Activated T-helper 1 cell treated with anti-CD3 and anti-CD28 coated beads, Interleukin-2, amount 50 U/mL, for 16 hours (primary cell): Measurements from ENCODE around the gene SNHG17.
"Not testable (repeated sequence)": the region's sequence is repeated elsewhere in the genome, so short reads cannot be mapped to it uniquely, and the experiment has no call there.

Source experiments
- DNase-seq, 2 donors: peaks; one replicate each; pipeline ENCODE4 v3.0.0-alpha.2; 2020; ENCODE audit warnings: low read depth in 1 of 2, low spot score in 1 of 2

SNHG17 gene

GRCh38 chr20:38420388-38421085 lies 14.6 kb downstream of the SNHG17 start:
- no peak for DNase-seq

GRCh38 chr20:38418509-38419204 lies 16.5 kb downstream of the SNHG17 start:
- DNase-seq: no peak

GRCh38 chr20:38414769-38415450 lies 20.2 kb downstream of the SNHG17 start:
- no peak for DNase-seq

- DNase-seq: no peak
Measured at GRCh38 chr20:38412877-38413577, 22.1 kb downstream of the SNHG17 start.

GRCh38 chr20:38407822-38408221 lies 27.3 kb downstream of the SNHG17 start:
- DNase-seq: not testable (repeated sequence)

GRCh38 chr20:38407321-38407720 lies 27.8 kb downstream of the SNHG17 start:
- no peak for DNase-seq

GRCh38 chr20:38406476-38406875 lies 28.7 kb downstream of the SNHG17 start:
- no peak for DNase-seq

- DNase-seq: no peak
Measured at GRCh38 chr20:38405132-38405531, 30.0 kb downstream of the SNHG17 start.

GRCh38 chr20:38404016-38404415 lies 31.1 kb downstream of the SNHG17 start:
- DNase-seq: no peak

- no peak for DNase-seq
Measured at GRCh38 chr20:38402816-38403215, 32.3 kb downstream of the SNHG17 start.

GRCh38 chr20:38402089-38402488 lies 33.0 kb downstream of the SNHG17 start:
- DNase-seq: no peak

- not testable (repeated sequence) for DNase-seq
Measured at GRCh38 chr20:38395751-38396395, 39.3 kb downstream of the SNHG17 start.

- DNase-seq: no peak
Measured at GRCh38 chr20:38395165-38395564, 40.0 kb downstream of the SNHG17 start.

GRCh38 chr20:38393259-38393658 lies 41.9 kb downstream of the SNHG17 start:
- DNase-seq: no peak

- no peak for DNase-seq
Measured at GRCh38 chr20:38392356-38392755, 42.8 kb downstream of the SNHG17 start.

- DNase-seq: no peak
Measured at GRCh38 chr20:38387953-38388352, 47.2 kb downstream of the SNHG17 start.

- DNase-seq: no peak
Measured at GRCh38 chr20:38386851-38387250, 48.3 kb downstream of the SNHG17 start.

GRCh38 chr20:38386004-38386403 lies 49.1 kb downstream of the SNHG17 start:
- no peak for DNase-seq

GRCh38 chr20:38383147-38383546 lies 52.0 kb downstream of the SNHG17 start:
- DNase-seq: no peak

GRCh38 chr20:38377838-38378237 lies 57.3 kb downstream of the SNHG17 start:
- not testable (repeated sequence) for DNase-seq
